GM12878 (cell line): ENCODE data around the gene GSE1. TPM values are rescaled to one million over a fixed set of nuclear protein-coding genes. Genes with fewer than 3 reads are reported as not detected.

Experiments used
- ATAC-seq: fragments of 200-7000 bp; cut with Tn5 transposase; 3 replicates; pipeline ENCODE4 v1.9.1; 2020; ENCODE audit warnings: mild to moderate bottlenecking, moderate library complexity
- BruUV-seq: library from RNA; stranded (reverse); fragments of 400-500 nt; replicated peaks from 2 replicates; lab custom pipeline; 2021; lab: Mats Ljungman, UMichigan
- CTCF ChIA-PET: fragments of 300-600 bp; sonication (Branson Sonifier 250); formaldehyde crosslinking; extraction: SDS; loops from one replicate; lab custom pipeline; 2021; ENCODE audit warnings: inconsistent platforms; lab: Yijun Ruan, JAX
- POLR2A ChIA-PET: fragments of 350-600 bp; formaldehyde crosslinking; extraction: SDS; loops from one replicate; lab custom pipeline; 2021; ENCODE audit warnings: inconsistent platforms; lab: Charles Lee
- RAD21 ChIA-PET: fragments of 300-600 bp; sonication (Branson Sonifier 250); formaldehyde crosslinking; loops from one replicate; lab custom pipeline; 2023; ENCODE audit warnings: antibody characterized with exemption; ENCODE audit not compliant: unreplicated experiment; lab: Charles Lee
- SMC1A ChIA-PET: fragments of 300-600 bp; sonication (Branson Sonifier 250); formaldehyde crosslinking; loops from one replicate; lab custom pipeline; 2023; ENCODE audit not compliant: unreplicated experiment, uncharacterized antibody; lab: Charles Lee
- DNase-seq: peaks from one replicate; pipeline ENCODE4 v3.0.0-alpha.2; 2011; ENCODE audit warnings: low read depth, low spot score
- FAIRE-seq: peaks from 3 replicates; lab custom pipeline; 2011; peaks lifted over from hg19 to GRCh38; lab: Jason Lieb, UNC
- H2AFZ ChIP-seq: 2 replicates; pipeline ENCODE4 v1.6.0; 2011; ENCODE audit warnings: low read depth, low read length, control low read depth; ENCODE audit not compliant: control insufficient read depth
- H3K27ac ChIP-seq: 2 replicates; pipeline ENCODE4 v1.5.1; 2011; ENCODE audit warnings: control low read depth; ENCODE audit not compliant: control insufficient read depth, insufficient read depth
- H3K27me3 ChIP-seq, 2 experiments: replicated peaks in 1 of 2; 2 replicates each; pipeline versions ENCODE4 v1.6.0 to v1.6.1; 2011; ENCODE audit warnings: low read length in 1 of 2; ENCODE audit not compliant: control insufficient read depth in 2 of 2, insufficient read depth in 2 of 2
- H3K36me3 ChIP-seq, 2 experiments: 2 replicates each; pipeline ENCODE4 v1.5.1; 2011; ENCODE audit warnings: low read length in 1 of 2; ENCODE audit not compliant: control insufficient read depth in 2 of 2, insufficient read depth in 2 of 2
- H3K4me1 ChIP-seq: 2 replicates; pipeline ENCODE4 v1.6.1; 2011; ENCODE audit warnings: mild to moderate bottlenecking, low read length, moderate library complexity, mixed read lengths; ENCODE audit not compliant: control insufficient read depth, insufficient read depth
- H3K4me2 ChIP-seq: 2 replicates; pipeline ENCODE4 v1.6.0; 2011; ENCODE audit warnings: control low read depth; ENCODE audit not compliant: control insufficient read depth, insufficient read depth
- H3K4me3 ChIP-seq: fragments of 200-600 bp; sonication (generic); 2 replicates; pipeline ENCODE4 v1.5.1; 2016
- H3K79me2 ChIP-seq: 2 replicates; pipeline ENCODE4 v1.6.0; 2011; ENCODE audit warnings: low read length; ENCODE audit not compliant: control insufficient read depth, insufficient read depth
- H3K9ac ChIP-seq: 2 replicates; pipeline ENCODE4 v1.8.0; 2011; ENCODE audit warnings: low read length, control low read depth, mixed read lengths; ENCODE audit not compliant: control insufficient read depth, insufficient read depth
- H3K9me3 ChIP-seq: replicated peaks from 3 replicates; pipeline ENCODE4 v1.5.1; 2011; ENCODE audit warnings: mild to moderate bottlenecking, low read length; ENCODE audit not compliant: control insufficient read depth, insufficient read depth
- H4K20me1 ChIP-seq: 2 replicates; pipeline ENCODE4 v1.6.0; 2011; ENCODE audit not compliant: control insufficient read depth, insufficient read depth
- ATF7 ChIP-seq: fragments of 450-650 bp; IDR thresholded peaks from 2 replicates; pipeline ENCODE4 v1.6.1; 2016; ENCODE audit warnings: low read depth, mild to moderate bottlenecking
- BCL11A ChIP-seq: IDR thresholded peaks from 2 replicates; pipeline ENCODE4 v1.6.1; 2011; ENCODE audit warnings: low read depth, low read length
- IKZF1 ChIP-seq: fragments of 450-650 bp; conservative IDR thresholded peaks from 2 replicates; pipeline ENCODE4 v1.6.1; 2017; ENCODE audit warnings: antibody characterized with exemption, mild to moderate bottlenecking
- MEF2B ChIP-seq: fragments of 450-650 bp; IDR thresholded peaks from 2 replicates; pipeline ENCODE4 v1.6.1; 2018; ENCODE audit warnings: mild to moderate bottlenecking, moderate library complexity; ENCODE audit not compliant: partially characterized antibody, poor library complexity, severe bottlenecking
- WRNIP1 ChIP-seq: IDR thresholded peaks from 2 replicates; pipeline ENCODE4 v1.6.1; 2011; ENCODE audit warnings: low read depth, low read length, improper control_type of control experiment, borderline replicate concordance
- WGBS: methylation state at CpG from one replicate; pipeline ENCODE4 v1.1.6; 2016; ENCODE audit warnings: low lambda C conversion rate; ENCODE audit not compliant: insufficient replicate concordance, insufficient coverage; ENCODE audit errors: missing lambda C conversion rate; 5-methylcytosine and 5-hydroxymethylcytosine counted together
- in situ Hi-C: fragments of 300-500 bp; cut with MboI; formaldehyde crosslinking; loops from 9 replicates; pipeline ENCODE4 v1.14.3; 2018; ENCODE audit warnings: mixed read lengths
- intact Hi-C: fragments of 100-400 bp; cut with micrococcal nuclease; formaldehyde crosslinking; loops from one replicate; pipeline ENCODE4 v1.14.2; 2022; ENCODE audit not compliant: unreplicated experiment
- polyA plus RNA-seq, 11 experiments: library from polyadenylated mRNA; depleted of rRNA in 4 of 11; unstranded in 6 of 11; stranded (reverse) in 5 of 11; fragments of >200 nt; fragmentation: Nextera tagmentation in 4 of 11; fragmentation: Illumina TruSeq in 1 of 11; extraction: Ambion mirVana in 4 of 11; extraction: Trizol in 1 of 11; gene quantifications; 1 replicate in 1 of 11; 2 replicates in 10 of 11; pipeline versions ENCODE4 v1.2.1 to v1.2.3, GENCODE V29; 2011 to 2016; ENCODE audit warnings: inconsistent platforms in 2 of 11, missing spikeins in 2 of 11, low read depth in 1 of 11
- total RNA-seq, 4 experiments: library from RNA; depleted of rRNA in 3 of 4; stranded (reverse); fragments of >200 nt in 3 of 4; fragmentation: Illumina TruSeq in 1 of 4; extraction: Trizol in 1 of 4; gene quantifications; 2 replicates each; pipeline versions ENCODE4 v1.2.1 to v1.2.3, GENCODE V29; 2013 to 2021
- TF ChIP-seq, protein P1 (sequence below): IDR thresholded peaks from 2 replicates; pipeline ENCODE4 v1.6.1; 2012; ENCODE audit warnings: low read depth, low read length, improper control_type of control experiment
- TF ChIP-seq, protein P2 (sequence below): fragments of 150-350 bp; IDR thresholded peaks from 2 replicates; pipeline ENCODE4 v1.6.1; 2014; ENCODE audit warnings: mild to moderate bottlenecking, low read depth, low read length
- TF ChIP-seq, protein P3 (sequence below): fragments of 450-650 bp; IDR thresholded peaks from 2 replicates; pipeline ENCODE4 v1.6.1; 2017; ENCODE audit warnings: mild to moderate bottlenecking, low read depth, inconsistent platforms; ENCODE audit not compliant: poor library complexity, severe bottlenecking

The GSE1 gene
- total and polyA plus RNA-seq, 10 of the 15 experiments (the other 5 are each of a cell fraction or from before 2014, with no cell fraction given): 4.6 to 58.7 (median 18.2) TPM

DNA sequence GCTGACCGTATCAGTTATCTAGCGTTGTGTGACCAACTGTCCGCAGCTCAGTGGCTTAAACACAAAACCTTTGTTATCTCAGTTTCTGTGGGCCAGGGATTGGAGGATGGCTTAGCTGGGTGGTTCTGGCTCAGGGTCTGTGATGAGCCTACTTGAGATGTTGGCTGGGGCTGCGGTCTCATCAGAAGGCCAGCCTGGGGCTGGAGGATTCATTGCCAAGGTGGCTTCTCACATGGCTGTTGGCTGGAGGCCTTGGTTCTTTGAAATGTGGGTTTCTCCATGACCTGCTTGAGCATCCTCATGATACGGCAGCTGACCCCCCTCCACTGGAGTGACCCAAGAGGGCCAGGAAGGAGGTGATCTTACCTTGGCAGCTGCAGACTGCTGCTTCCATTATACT lies 16.7 kb downstream of the GSE1 start:
- FAIRE-seq (no peak), ATAC-seq (no peak), DNase-seq (no peak)
- H3K9ac ChIP-seq: no peak overlapping the region
- H2AFZ ChIP-seq: no peak overlapping the region
- ChIA-PET CTCF (interaction anchor here (1.5 kb wide), 1 partner anchor 13 kb away, joined by 4 read pairs; no protein-coding TSS in a partner anchor), SMC1A (no interaction called here), RAD21 (no interaction called here), POLR2A (no interaction called here)
- H3K27ac ChIP-seq: no peak overlapping the region
- no TSS peak for BruUV-seq
- intact Hi-C loops: no loop called here
- peaks cover 6 to 33% of the 10 kb centered on the region in 2 experiments; a peak in 3 of 4 replicates for H3K36me3 ChIP-seq
- H3K4me2 ChIP-seq: no peak overlapping the region
- no peak overlapping the region for H3K4me3 ChIP-seq
- peaks cover 36% of the 10 kb centered on the region for H3K79me2 ChIP-seq
- WGBS: 100% methylated on average over 5 of the region's 5 CpGs
- peaks cover 8% of the 10 kb centered on the region; the same call in 1 of the 2 replicates for H4K20me1 ChIP-seq
- TF ChIP-seq WRNIP1 (no peak), MEF2B (no peak), ATF7 (no peak), BCL11A (no peak), IKZF1 (no peak)
- TF ChIP-seq, protein P1, sequence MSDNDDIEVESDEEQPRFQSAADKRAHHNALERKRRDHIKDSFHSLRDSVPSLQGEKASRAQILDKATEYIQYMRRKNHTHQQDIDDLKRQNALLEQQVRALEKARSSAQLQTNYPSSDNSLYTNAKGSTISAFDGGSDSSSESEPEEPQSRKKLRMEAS: no peak
- TF ChIP-seq, protein P2, sequence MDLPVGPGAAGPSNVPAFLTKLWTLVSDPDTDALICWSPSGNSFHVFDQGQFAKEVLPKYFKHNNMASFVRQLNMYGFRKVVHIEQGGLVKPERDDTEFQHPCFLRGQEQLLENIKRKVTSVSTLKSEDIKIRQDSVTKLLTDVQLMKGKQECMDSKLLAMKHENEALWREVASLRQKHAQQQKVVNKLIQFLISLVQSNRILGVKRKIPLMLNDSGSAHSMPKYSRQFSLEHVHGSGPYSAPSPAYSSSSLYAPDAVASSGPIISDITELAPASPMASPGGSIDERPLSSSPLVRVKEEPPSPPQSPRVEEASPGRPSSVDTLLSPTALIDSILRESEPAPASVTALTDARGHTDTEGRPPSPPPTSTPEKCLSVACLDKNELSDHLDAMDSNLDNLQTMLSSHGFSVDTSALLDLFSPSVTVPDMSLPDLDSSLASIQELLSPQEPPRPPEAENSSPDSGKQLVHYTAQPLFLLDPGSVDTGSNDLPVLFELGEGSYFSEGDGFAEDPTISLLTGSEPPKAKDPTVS: no peak
- TF ChIP-seq, protein P3, sequence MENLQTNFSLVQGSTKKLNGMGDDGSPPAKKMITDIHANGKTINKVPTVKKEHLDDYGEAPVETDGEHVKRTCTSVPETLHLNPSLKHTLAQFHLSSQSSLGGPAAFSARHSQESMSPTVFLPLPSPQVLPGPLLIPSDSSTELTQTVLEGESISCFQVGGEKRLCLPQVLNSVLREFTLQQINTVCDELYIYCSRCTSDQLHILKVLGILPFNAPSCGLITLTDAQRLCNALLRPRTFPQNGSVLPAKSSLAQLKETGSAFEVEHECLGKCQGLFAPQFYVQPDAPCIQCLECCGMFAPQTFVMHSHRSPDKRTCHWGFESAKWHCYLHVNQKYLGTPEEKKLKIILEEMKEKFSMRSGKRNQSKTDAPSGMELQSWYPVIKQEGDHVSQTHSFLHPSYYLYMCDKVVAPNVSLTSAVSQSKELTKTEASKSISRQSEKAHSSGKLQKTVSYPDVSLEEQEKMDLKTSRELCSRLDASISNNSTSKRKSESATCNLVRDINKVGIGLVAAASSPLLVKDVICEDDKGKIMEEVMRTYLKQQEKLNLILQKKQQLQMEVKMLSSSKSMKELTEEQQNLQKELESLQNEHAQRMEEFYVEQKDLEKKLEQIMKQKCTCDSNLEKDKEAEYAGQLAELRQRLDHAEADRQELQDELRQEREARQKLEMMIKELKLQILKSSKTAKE: no peak
- in situ Hi-C loops: no loop called here
- H3K9me3 ChIP-seq: peaks cover 15% of the 10 kb centered on the region; the same call in 2 of the 3 replicates
- no peaks in the 10 kb centered on the region for H3K27me3 ChIP-seq
- no peaks in the 10 kb centered on the region for H3K4me1 ChIP-seq
